NCI-H2171 (cell line): ENCODE results near the gene GRIK1.

ENCODE experiments used
- DNase-seq: peaks from one replicate; lab custom pipeline; 2025; lab: John Stamatoyannopoulos, UW

GRIK1 gene

DNA sequence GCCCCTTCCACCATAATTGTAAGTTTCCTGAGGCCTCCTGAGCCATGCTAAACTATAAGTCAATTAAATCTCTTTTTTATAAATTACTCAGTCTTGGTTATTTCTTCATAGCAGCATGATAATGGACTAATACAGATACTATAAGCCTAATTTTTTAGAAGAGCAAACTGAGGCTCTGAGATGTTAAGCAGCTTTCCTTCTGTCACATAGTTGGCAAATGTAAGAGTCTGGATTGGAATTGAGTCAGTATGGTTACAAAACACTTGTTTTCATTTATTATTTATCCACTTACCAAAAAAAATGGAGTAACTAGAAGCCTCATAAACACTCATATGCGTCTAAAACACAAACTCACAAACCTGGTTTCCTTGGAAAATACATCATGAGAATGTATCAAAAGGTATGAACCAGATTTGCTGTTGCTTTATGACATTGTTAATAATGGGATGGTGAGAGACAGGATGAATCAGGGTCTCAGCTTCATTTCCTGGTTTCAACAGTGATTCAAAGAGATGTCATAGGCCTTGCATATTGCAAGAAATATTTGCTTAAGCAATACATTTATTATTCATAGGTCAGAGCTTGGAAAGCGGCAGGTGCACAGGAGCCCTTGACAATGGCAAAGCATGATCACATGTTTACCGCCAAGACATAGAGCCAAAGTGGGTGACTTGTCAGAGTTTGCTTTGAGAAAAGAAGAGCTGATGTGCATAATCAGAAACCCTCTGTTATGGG is 221.5 kb downstream of the GRIK1 start:
- no peak for DNase-seq

DNA sequence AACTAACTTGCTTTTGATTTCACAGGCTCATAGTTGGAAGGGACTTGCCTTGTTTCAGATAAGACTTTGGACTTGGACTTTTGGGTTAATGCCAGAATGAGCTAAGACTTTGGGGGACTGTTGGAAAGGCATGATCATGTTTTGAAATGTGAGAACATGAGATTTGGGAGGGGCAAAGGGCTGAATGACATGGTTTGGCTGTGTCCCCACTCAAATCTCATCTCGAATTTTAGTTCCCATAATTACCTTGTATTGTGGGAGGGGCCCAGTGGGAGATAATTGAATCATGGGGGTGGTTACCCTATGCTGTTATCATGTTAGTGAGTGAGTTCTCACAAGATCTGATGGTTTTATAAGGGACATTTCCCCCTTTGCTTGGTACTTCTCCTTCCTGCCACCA is 222.1 kb downstream of the GRIK1 start:
- DNase-seq = no peak

DNA sequence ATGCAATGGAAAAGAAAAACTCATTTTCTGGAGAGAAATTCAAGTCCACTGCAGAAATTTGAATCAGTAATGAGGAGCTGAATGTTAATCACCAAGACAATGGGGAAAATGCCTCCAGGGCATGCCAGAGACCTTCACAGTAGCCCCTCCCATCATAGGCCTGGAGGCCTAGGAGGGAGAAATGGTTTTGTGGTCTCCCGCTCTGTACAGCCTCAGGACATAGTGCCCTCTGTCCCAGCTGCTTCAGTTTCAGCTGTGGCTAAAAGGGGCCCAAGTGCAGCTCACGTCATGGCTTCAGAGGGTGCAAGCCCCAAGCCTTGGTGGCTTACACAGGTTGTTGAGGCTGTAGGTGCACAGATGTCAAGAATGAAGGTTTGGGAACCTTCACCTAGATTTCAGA is 223.0 kb downstream of the GRIK1 start:
- DNase-seq = no peak

DNA sequence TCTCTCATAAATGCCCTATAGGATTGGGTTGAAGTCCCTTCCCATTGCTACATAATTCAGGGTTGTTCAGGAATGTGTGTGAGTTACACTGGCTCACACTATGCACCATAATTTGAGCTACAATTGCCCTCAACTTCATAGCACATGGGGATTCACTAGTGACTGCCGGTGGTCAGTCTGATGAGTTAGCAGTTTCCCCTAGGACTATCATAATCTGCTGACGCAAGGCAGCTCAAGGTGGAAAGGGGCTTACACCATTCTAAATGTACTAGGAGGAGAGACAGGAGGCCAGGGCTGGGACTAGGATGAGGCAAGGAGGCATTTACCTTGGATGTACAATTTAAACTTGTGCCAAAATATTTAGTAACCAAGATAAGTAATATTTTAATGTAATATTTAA is 224.7 kb downstream of the GRIK1 start:
- DNase-seq = no peak

DNA sequence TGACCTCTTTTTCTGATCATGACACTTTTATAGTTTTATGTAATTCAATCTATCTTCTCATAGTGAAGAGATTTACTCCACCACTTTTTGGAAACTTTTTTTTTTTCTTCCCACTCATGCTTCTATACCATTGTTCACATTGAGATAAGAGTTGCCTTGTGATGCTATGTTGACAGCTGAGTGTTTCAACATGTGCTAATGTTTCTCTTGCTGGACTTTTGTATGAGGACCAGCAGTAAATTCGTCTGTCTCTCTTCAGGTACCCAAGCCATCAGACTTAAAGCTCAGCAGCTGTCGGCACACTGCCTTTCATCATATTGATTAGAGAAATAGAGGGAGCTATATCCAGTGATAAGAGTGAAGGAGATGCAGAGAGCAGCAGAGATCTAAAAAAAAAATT is 227.0 kb downstream of the GRIK1 start:
- no peak for DNase-seq

DNA sequence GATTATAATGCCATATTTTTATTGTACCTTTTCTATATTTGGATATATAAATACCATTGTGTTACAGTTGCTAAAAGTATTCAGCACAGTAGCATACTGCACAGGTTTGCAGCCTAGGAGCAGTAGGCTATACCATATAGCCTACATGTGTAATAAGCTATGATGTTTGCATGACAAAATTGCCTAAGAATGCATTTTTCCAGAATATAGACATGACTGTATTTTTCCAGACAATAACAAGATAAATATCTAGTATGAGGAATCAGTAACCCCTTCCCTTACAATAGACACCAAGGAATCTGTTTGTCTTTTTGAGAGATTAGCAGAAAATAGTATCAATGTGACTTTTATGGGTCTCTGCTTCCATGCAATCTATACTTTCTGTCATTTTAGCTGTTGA is 228.6 kb downstream of the GRIK1 start:
- DNase-seq = no peak

DNA sequence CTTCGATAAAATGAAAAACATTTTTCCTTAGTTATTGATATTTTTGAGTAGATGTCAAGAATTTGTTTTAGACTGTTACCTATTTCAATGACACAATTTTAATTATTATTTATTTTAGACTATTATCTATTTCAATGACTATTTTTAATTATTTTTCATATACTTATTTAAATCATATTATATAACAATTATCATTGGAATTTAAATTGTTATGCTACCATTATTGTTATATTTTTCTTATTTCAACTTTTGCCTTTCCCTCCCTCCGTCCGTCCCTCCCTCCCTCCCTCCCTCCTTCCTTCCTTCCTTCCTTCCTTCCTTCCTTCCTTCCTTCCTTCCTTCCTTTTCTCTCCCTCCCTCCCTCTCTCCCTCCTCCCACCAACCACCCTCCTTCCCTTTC is 229.3 kb downstream of the GRIK1 start:
- DNase-seq = no peak

DNA sequence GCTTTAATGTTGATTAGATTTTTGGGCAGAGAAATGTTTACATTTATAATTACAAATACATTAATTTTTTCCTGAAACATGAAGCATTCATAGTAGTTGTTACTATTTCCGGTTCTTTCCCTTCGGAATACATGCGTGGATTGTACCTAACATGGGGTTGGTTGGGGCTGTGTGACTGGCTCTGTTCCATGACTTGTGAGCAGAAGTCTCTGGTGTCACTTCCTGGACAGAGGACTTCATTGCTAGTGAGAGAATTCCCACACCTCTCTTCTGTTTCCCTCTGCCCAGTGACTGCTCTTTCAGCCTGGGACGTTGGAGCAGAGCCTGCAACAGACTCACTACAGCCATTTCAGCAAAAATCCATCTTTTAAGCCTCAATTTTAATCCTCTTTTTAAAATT is 231.4 kb downstream of the GRIK1 start:
- no peak for DNase-seq

DNA sequence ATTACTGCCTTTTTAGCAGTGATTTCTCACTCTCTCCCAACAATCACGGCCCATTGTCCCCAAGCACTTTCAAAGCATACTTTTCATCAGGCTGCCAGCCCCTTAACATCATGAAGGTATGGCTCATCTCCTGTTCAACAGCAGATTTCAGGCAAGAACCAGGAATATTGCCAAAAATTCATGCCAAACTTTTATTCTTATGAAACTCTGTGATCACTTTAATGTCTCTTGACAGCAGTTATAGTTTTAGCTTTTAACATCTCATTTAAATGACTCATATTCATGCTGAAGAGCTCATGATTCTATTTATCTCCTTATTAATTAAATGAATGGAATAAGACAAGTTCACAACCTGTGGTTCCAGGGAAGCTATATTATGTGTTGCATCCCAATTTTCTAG is 235.1 kb downstream of the GRIK1 start:
- no peak for DNase-seq

DNA sequence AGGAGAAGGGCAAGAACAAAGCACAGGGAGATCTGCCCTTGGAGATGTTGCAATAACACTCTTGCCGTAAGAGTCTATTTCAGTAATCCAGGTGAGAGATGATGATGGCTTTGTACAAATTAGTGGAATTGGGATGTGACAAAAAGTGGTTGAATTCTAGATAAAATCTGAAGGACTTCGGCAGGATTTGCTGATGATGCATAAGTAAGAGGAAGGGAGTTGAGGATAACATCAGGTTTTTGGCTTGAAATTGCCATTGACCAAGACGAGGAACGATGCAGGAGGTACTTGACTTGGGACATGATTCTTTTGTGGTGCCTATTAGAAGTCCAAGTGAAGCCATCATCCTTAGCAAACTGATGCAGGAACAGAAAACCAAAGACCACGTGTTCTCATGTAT is 238.1 kb downstream of the GRIK1 start:
- DNase-seq = no peak

DNA sequence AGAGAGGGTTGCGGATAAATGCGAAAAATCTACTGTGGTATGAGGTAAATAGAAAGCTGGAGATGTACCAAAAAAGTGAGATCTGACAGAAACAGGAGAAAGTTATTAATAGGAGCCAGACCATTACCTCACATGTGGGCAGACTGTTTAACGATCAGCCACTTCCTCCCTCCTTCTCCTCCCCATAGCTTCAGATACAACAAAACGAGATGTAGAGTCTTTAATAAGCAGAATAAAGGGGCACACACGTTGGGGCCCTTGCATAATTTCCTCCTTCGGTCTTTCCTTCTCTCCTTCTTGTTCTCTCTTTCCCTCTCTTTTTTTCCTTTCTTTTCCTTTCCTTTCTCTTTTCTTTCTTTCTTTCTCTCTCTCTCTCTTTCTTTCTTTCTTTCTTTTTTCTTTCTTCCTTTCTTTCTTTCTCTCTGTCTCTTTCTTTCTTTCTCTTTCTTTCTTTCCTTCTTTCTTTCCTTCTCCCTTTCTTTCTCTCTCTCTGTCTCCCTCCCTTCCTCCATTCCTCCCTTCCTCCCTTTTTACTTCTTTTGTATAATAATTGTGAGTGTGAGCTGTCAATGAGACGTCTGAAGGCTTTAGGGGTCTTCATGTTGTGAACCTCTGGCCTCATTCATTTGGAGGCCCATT is 242.1 kb downstream of the GRIK1 start:
- no peak for DNase-seq

DNA sequence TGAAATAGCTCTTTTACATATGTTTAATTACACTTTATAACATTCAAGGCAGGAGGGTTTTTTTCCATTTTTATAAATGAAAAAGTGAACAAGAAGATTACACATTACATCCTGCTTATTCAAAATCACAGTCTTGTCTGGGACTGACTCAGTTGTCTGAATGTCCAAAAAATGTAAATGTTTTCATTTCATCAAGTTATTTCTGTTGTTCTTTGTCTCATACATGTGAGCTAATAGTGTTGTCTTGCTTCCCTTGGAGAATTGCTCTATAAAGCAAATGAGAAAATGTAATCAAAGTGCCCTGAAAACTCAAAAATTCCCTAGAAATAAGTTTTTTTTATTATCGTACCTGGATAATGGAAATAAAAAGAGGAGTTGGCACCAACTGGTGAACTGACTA is 242.9 kb downstream of the GRIK1 start:
- no peak for DNase-seq

DNA sequence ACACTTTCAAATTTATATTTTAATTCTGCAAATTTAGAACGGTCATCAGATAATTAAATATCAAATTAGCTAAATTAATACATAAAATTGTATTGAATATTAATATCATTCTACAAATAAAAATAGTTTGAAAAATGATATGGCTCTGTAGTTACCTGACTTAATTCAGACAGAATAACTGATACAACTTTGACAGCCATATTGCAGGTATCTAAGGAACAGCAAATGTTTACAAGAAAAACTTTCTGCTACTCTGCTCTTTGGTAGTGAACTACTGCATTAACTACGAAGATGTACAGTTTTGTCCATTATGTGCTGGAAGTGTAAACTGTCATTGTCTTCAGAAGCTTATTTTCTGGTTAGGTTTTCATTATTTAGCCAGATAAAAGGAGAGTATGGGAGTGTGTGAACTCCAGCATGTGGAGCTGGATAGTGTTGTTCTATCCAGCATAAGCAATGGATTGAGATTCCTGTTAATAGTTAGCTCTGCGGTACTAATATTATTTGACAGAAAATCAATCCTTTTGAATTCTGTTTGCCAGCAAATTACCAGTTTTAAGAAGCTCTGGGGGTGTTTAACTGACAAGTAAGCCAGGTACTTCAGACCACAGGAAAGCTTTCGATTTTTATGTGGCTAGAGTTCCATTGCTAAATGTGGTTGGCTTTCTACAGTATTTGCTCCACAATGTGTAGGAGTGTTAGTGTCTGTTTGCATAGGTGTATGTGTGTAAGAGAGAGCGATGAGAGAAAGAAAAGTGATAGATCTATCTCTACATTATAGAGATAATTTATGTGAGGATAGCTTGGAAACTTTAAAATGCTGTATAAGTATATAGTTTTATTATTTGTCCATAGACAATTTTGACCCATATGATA is 247.9 kb downstream of the GRIK1 start:
- DNase-seq = no peak

DNA sequence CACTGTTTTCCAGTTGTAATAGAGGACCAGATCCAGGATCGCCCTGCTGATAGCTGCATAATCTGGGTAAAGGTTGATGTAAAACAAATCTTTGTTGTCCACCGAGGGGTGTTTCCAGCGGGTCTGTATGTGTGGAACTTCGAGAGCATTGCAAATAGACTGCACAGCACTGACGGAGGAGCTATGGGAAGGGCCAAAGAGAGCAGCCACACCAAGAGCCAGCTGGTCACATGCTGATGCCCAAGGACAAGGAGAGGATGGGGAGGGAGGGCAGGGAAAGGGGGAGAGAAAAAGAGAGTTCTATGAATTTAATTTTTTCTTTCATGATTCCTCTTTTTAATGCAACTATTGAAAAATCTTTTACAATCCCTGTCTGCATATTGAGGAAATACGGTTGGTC is 250.0 kb downstream of the GRIK1 start:
- no peak for DNase-seq

DNA sequence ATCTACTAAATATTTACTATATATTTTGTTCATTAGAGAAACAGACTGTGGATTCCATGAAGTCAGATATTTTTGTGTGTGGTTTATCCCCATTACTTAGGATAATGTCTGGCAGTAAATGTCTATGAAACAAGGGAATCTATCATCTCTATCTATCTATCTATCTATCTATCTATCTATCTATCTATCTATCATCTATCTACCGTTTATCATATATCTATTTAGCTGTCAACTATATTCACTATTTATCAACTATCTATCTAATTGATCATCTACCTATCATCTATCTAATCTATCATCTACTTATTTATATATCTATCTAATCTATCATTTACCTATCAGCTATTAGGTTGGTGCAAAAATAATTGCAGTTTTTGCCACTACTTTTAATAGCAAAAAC is 255.7 kb downstream of the GRIK1 start:
- no peak for DNase-seq

DNA sequence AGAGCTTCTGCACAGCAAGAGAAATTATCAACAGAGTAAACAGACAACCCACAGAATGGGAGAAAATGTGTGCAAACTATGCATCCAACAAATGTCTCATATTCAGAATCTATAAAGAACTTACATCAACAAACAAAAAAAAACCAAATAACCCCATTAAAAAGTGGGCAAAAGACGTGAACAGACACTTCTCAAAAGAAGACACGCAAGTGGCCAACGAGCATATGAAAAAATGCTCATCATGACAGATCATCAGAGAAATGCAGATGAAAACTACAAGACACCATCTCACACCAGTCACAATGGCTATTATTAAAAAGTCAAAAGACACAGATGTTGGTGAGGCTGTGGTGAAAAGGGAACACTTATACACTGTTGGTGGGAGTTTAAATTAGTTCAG is 257.0 kb downstream of the GRIK1 start:
- DNase-seq = no peak

DNA sequence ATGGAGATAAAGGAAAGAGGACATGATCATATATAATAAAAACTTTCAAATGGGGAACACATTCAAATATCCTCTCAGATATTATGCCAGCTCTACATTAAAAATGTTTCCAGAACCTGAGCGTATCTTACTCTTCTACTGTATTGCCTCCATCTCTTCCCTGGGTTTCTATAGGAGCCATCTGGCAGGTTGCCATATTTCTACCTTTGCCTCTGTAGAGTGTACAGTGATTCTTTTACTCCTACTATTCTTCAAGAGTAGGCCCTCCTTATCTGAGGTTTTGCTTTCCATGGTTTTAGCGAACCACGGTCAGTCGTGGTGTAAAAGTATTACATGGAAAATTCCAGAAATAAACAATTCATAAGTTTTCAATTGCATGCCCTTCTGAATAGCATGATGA is 259.5 kb downstream of the GRIK1 start:
- DNase-seq = no peak

DNA sequence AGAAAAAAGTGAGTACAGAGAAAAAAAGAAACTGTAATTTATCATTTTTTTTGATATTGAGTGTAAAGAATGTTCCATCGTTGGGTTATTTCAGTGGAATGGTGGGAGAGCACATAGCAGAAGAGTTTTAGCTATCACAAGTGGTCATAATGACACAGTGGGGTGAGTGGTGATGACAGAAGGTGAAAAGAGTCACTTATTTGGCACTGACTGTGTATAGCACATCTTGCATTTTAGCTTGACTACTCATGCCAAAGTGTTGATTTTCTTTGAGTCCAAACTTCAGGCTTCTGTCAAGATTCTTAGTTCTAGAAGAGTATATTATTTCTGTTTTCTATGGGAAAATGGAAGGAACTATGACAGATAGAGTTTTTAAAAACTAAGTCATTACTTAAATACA is 261.2 kb downstream of the GRIK1 start:
- no peak for DNase-seq

DNA sequence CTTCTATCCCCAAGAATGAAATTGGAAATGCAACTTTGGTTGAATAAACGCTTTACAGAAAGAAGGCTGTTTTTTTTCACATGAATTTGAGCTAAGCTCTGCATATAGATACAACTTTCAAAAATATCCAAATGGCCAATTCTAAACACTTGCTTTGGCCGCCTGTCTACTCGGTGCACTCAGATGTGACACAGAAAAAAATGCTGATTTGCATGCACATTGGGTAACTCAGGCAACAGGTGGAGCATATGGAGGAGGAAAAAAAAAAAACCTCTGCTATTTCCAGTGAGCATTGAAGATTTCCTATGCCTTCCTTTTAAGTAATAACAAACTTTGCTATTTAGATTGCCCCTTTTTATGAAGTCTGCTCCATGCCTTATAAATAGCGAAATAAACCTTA is 262.5 kb downstream of the GRIK1 start:
- DNase-seq = peak; percentile 11

DNA sequence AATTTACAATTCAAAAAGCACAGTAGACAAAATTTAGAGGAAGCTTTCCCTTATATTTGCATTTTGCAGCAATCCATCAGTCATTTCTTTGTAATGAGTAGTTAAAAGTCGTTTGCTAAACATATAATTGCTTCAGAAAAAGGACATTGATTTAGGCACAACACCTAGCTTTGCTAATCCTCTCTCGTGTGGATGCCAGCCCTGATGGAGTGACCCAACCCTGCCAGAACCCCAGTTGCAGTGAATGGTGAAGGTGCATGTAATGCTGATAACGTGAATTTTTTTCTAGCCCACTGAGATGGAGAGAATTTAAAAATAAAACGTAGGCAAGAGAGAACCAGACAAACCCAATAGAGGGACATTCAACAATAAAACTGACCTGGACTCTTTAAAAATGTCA is 263.4 kb downstream of the GRIK1 start:
- DNase-seq = no peak

DNA sequence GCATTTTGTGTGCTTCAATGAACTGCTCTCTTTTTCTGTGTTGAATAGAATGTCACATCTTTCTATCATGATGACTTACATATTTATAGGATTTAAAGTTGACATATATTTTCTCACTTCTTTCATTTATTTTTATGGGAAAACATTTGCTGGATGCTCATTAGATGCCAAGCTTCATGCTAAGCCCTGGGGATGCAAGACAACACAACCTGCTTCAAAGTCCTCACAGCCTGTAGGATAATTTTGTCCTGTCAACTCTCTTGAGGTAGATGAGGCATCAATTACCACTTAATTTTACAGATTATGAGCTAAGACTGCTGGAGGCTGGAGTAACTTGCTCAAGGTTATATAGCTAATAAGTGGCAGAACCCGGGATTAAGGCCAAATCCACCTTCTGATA is 264.3 kb downstream of the GRIK1 start:
- DNase-seq = no peak

DNA sequence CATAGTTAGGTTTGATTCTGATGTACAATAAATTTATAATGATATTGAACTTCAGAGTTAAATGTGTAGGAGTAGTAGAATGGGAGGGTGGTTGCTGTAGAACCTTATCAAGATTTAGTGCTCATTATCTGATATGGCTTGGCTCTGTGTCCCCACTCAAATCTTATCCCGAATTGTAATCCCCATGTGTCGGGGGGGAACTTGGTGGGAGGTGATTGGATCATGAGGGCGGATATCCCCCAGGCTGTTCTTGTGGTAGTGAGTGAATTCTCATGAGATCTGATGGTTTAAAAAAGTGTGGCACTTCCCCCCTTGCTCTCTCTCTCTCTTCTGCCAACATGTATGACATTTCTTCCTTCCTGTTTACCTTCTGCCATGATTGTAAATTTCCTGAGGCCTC is 265.5 kb downstream of the GRIK1 start:
- no peak for DNase-seq

DNA sequence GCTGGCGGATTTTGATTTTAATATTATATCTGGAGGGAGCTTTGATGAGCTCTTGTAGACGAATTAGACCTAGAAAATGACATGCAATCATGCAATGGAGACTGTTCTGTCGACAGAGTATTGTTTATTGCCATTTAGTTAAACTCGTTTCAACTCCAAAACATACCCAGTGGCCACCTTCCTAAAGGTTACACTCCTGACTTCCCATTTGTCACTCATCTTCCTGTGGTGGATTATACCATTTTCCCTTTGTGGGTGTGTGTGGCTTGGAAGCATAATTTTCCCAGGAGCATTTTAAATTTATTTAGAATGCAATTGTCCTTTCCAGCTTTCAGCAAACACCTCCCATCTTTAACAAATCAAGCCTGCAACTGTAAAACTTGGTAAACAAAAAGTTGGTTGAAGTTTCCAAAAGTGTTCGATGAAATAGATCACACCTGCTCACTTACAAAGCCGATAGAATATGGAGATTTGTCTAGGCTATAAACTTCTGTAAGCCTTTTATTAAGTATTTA is 266.6 kb downstream of the GRIK1 start:
- DNase-seq = no peak
